GM20000 (cell line): ENCODE results near the gene NCS1.
"Not testable (repeated sequence)": the region's sequence is repeated elsewhere in the genome, so short reads cannot be mapped to it uniquely, and the experiment has no call there.

Experiments
- DNase-seq: peaks from one replicate; pipeline ENCODE4 v3.0.0; 2012; ENCODE audit warnings: low spot score
- TF ChIP-seq, protein P1 (sequence below): IDR thresholded peaks from 2 replicates; pipeline ENCODE4 v1.5.1; 2012; ENCODE audit warnings: mild to moderate bottlenecking, control low read depth; ENCODE audit errors: extremely low read depth, missing control alignments

NCS1 gene

GRCh38 chr9:130244548-130245165, 72.5 kb downstream of the NCS1 start:
- no peak for DNase-seq
- TF ChIP-seq, protein P1, sequence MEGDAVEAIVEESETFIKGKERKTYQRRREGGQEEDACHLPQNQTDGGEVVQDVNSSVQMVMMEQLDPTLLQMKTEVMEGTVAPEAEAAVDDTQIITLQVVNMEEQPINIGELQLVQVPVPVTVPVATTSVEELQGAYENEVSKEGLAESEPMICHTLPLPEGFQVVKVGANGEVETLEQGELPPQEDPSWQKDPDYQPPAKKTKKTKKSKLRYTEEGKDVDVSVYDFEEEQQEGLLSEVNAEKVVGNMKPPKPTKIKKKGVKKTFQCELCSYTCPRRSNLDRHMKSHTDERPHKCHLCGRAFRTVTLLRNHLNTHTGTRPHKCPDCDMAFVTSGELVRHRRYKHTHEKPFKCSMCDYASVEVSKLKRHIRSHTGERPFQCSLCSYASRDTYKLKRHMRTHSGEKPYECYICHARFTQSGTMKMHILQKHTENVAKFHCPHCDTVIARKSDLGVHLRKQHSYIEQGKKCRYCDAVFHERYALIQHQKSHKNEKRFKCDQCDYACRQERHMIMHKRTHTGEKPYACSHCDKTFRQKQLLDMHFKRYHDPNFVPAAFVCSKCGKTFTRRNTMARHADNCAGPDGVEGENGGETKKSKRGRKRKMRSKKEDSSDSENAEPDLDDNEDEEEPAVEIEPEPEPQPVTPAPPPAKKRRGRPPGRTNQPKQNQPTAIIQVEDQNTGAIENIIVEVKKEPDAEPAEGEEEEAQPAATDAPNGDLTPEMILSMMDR = no peak

DNA sequence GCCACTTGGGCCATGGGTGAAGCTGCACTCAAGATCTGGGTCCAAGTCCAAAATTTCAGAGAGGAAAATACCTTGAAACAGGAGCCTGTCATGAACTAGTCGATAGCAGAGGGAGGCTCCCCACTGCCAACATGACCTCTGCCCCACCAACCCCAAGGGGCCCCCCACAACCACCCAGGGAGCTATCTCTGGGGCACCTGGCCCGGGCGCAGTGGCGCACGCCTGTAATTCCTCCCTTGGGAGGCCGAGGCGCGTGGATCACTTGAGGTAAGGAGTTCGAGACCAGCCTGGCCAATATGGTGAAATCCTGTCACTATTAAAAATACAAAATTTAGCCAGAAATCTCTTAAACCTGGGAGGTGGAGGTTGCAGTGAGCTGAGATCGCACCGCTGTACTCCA, 73.3 kb downstream of the NCS1 start:
- DNase-seq = no peak
- TF ChIP-seq, protein P1 = no peak

DNA sequence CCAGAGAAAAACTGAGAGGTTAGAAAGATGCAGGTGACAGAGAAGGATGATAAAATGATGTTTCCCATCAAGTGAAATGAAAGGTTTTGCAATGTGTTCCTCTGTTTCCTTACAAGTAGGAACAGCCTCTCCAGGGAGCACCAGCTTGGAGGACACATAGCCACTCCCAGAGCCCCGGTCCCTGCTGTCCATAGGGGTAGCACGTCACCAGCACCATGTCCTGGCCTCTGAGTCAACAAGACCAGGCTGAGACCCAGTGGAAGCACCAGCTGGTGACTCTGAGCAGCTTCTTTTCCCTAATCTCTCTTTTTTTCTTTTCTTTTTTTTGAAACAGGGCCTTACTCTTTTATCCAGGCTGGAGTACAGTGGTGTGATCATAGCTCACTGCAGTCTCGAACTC, 73.9 kb downstream of the NCS1 start:
- TF ChIP-seq, protein P1 = no peak
- DNase-seq = no peak

- TF ChIP-seq, protein P1 = no peak
- no peak for DNase-seq
These were observed 82.8 kb downstream of the NCS1 start for GRCh38 chr9:130254747-130255630.

DNA sequence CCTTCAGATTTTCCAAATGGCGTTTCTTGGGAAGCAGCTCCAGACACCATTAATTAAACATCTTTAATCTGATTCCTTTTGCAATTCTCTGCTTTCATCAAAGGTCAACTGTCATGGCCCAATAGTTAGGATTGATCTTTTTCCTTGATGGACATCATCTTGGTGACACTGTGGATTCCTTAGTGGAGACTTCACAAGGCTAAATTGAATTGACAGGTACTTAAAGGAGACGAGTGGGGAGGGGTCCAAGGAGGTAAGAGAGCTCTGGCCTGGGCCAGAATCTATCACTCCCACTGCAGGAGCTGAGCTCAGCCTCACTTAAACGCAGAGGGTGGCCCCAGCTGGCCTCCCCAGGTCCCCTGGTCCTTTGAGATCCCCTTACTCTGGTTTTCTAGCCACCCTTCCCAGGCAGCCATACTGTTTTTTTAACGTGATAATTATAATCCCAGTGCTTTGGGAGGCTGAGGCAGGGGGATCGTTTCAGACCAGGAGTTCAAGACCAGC, 83.5 kb downstream of the NCS1 start:
- TF ChIP-seq, protein P1 = no peak
- DNase-seq = no peak

- no peak for DNase-seq
- TF ChIP-seq, protein P1 = no peak
These were observed 84.4 kb downstream of the NCS1 start for GRCh38 chr9:130256644-130257043.

DNA sequence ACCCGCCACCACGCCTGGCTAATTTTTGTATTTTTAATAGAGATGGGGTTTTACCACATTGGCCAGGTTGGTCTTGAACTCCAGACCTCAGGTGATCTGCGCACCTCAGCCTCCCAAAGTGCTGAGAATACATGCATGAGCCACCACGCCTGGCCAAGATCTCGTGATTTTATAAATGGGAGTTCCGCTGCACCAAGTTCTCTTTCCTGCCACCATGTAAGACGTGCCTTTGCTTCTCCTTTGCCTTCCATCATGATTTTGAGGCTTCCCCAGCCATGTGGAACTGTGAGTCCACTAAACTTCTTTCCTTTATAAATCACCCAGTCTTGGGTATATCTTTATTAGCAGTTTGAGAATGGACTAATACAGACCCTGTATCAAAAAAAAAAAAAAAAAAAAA, 85.9 kb downstream of the NCS1 start:
- DNase-seq = not testable (repeated sequence)
